Suppressor macrophage treated with lipopolysaccharide for 1 hour (primary cell): ENCODE measurements around the gene WWC1.
"Not testable (repeated sequence)": the region's sequence is repeated elsewhere in the genome, so short reads cannot be mapped to it uniquely, and the experiment has no call there.

Experiments used
- DNase-seq, 3 donors: peaks; one replicate each; pipeline ENCODE4 v3.0.0-alpha.2; 2020 to 2022

Gene WWC1

DNA sequence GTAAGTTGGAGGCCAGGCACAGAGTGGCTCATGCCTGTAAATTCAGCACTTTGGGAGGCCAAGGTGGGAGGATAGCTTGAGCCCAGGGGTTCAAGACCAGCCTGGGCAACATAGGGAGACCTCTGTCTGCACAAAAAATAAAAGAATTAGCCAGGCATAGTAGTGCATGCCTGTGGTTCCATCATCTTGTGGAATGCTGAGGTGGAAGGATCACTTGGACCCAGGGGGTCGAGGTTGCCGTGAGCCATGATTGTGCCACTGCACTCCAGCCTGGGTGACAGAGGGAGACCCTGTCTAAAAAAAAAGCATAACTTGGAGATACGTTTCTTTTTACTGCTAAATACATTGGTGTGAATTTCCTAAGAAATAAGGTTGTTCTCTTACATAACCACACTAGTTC is 19.1 kb downstream of the WWC1 start:
- not testable (repeated sequence) for DNase-seq

DNA sequence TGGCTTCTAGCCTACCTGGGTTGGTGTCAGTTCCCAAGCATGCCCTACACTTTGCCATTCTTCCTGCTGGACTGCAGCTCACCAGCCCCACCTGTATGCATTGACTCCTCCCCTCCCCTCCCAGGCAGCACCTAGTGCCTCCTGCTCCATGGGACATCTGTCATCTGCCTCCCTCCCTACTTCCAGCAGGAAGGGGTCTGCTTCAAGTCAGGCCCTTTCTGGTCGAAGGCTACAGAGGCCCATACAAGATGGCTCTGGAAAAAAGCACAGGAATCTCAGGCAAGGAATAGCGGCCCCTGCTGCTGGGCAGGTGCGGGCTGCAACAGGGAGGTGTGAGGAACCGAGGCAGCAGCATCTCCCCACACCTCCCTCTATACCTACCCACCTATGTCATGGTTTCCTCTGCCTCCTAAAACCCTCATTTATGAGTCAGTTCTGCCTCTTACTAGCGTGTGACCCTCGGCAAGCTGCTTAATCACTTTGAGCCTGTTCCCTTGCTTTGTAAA is 19.7 kb downstream of the WWC1 start:
- DNase-seq: no peak

DNA sequence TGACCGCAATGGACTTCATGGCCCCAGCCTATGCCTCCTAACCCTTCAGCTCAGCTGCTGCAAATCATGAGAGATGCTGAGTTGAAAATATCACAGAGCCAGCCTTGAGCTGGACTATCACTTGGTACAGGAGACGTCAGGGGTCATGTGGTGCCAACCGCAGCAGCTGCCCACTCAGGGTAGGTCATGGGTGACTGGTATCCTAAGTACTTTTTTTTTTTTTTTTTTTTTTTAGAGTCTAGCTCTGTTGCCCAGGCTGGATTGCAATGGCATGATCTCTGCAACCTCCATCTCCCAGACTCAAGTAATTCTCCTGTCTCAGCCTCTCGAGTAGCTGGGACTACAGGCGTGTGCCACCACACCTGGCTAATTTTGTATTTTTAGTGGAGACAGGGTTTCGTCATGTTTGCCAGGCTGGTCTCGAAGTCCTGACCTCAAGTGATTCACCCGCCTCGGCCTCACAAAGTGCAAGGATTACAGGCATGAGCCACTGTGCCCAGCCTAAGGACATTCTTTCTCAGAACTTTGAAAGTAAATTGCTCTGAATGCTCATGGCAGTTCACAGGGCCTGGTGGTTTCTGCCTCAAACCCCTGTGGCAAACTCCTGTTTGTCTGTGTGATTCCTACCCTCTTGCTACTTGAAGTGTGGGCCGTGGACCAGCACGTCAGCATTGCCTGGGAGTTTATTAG is 21.3 kb downstream of the WWC1 start:
- no peak for DNase-seq

DNA sequence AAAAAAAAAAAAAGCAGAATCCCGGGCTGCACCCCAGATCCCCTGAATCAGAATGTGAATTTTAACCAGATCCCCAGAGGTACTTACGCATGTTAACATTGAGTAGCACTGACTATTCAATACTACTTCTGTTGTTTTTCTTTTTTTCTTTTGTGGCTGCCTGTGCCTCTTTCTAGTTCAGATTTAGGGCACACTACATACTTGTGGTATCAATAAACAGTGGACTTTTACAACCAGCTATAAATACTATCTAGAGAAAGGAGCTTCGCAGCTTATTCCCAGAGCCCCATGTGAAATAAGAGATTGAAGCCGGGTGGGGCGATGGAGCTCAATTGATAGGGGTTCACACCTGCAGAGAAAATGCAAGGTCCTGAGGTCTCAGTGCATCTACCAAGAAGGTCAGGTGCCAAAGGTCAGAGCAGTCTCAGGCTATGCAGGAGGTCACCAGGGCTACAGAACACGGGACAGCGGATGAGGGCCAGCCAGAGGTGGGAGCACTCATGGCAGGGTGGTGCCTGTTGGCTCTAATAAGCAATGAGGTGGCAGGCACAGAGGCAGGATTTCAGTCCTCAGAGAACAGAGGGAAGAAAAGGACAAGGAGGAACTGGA is 22.3 kb downstream of the WWC1 start:
- DNase-seq: no peak

DNA sequence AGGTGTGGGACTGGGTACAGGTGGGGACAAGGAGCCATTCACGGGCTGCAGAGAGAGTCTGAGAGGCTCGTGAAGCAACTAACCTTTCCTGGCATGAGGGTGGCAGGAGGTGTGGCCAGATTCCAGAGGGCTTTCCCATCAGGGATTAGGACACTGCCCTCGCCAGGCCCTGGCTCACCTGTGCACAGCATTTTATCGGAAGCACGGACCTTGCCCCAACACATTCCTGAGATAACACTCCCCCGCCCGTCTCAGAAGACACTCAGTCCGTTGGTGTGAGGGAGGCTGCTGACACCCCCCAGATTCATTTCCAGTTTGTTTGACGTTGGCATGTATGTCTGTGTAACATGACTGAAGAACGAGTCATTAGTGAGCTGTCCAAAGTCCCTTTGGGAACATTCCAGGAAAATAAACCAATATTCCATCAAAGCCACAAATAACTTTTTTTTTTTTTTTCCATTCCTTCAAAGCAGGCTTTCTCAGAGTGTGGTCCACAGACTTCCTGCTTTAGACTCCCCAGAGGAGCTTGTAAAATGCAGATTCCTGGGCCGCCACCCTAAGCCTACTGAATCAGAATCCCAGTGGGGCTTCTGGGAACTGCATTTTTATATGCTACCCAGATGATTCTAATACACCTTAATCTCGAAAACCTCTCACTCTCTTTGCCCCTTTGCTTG is 23.4 kb downstream of the WWC1 start:
- peak in 1 of 3 donors; percentile 23 for DNase-seq

DNA sequence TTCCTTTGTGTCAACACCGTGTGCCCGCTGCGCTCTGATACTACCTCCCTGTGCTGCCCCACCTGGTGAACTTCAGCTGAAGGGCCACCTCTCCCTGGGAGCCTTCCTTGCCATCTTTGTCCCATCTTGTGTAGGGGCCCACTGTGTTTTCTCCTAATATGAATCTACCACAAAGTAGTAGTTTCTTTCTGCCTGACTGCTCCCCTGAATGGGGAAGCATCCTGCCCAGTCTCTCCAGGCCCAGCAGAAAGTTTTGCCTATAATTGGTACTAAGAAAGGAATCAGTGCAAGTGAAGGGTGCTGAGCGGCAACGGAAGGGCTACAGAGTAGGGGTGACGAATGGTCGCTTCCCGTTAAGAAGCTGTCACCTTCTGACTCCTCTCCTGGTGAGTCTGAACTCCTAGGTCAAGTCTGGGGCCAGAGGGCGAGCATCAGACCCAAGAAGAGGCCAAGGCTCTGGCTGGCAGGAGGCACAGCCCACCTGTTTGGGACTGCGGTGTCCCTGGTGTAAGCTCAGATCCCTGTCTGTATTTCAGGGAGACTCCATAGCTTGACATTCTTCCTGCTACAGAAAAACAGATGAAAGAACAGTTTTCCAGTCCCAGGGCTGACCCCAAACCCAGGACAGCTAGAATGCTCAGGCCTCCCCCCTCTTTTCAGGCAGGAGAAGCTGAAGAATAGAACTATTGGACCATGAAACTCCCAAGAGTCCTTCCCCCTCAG is 24.1 kb downstream of the WWC1 start:
- no peak for DNase-seq

DNA sequence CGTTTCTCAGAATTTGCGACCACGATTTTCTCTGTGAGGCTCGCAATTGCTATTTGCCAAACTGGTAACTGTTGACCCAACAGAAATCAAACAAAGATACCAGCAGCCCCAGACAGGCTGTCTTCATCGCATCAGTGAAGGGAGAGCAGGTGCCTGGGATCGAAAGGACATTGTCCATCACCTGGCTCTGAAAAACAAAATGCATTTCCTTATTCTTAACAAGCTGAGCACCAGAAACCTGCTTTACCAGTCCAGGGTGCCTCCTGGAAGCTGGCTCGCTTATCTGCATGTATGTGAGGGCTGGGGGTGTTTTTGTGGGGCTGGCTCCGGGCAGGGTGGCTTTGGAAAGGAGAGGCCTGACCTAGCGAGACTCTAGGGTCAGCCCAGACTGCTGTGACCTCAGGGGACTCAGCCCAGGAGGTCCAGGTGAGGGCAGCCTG is 24.7 kb downstream of the WWC1 start:
- DNase-seq: no peak

DNA sequence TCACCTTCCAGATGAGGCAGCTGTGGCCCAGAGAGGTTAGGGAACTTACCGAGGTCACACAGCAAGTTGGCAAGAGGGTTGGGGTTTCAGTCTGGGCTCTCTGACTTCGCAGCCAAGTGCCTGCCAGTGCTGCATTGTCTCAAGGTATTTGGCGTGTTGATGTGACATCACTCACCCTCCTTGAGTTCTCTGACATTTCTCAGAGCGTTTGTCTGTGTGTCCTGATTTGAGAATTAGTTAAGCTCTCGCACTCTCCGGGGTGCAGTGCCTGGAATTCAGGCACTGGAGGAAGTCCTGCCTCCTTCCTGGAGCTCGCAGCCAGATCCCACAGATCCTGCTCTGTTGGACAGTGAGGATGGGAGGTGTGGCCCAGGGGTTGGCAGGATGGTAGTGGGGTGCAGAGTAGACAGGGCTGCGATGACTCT is 25.7 kb downstream of the WWC1 start:
- no peak for DNase-seq

DNA sequence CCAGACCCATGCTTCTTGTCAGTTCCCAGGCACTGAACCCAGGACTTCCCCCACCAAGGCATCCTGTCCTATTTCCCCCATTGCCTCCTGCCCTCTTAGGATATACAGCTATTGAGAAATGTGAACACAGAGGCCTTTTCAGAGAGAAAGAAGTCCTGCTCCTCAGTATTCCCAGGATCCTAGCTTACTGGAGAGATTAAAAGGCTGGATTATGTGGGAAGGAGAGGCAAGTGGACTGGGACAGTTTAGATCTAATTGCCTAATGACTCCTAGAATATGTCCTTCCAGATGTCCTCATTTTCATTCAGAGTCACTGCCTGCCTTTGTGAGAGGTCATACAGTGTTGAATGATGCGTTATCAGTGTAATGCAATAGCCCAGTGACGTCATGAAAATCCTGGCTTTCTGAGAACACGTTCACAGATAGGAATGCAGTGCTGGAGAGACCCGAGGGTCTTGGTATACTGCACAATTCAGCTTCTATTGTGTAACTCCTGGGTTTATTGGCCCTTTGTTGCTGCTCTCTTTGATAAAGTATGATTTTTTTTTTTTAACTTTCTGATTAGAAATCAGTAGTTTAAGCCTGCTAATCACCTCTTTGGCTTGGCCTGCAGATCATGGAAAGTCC is 26.2 kb downstream of the WWC1 start:
- peak in 2 of 3 donors; percentile 22 to 33 for DNase-seq

DNA sequence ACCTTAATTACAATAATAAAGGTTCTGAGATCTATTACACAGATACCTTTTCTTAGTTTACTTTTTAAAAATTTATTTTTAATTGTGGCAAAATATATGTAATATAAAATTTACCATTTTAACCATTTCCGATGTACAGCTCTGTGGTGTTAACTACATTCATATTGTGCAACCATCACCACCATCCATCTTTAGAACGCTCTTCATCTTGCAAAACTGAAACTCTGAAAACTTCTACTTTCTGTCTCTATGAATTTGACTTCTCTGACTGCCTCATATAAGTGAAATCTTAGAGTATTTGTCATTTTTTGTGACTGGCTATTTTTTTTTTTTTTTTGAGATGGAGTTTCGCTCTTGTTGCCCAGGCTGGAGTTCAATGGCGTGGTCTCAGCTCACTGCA is 26.8 kb downstream of the WWC1 start:
- DNase-seq: peak in 2 of 3 donors; percentile 9 to 22

DNA sequence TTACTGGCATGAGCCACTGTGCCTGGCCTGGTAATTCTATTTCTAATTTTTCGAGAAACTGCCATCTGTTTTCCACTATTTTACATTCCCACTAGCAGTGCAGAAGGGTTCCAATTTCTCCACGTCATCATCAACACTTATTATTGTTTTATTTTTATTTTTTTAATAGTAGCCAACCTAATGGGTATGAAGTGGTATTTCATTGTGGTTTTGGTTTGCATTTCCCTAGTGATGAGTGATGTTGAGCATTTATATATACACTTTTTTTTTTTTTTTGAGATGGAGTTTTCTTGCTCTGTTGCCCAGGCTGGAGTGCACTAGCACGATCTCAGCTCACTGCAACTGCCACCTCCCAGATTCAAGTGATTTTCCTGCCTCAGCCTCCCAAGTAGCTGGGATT is 28.3 kb downstream of the WWC1 start:
- DNase-seq: no peak

DNA sequence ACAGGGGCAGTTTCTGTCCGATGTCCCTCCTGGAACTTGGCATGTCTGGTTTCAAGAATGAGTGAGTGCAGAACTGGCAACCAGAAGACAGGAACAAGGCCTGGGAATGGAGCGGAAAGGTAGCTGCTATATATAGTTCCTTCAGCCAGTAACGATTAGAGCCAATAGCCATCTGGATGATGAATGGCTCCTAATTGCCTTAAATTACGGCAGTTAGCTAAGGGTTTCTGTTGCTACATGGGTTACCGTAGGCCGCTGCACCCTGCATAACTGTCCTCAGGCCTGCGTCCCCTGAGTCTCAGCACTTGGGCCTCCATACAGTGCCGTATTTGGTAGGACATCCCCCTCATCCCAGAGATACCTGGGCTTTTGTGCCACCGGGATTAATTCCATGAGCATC is 29.4 kb downstream of the WWC1 start:
- DNase-seq: no peak

DNA sequence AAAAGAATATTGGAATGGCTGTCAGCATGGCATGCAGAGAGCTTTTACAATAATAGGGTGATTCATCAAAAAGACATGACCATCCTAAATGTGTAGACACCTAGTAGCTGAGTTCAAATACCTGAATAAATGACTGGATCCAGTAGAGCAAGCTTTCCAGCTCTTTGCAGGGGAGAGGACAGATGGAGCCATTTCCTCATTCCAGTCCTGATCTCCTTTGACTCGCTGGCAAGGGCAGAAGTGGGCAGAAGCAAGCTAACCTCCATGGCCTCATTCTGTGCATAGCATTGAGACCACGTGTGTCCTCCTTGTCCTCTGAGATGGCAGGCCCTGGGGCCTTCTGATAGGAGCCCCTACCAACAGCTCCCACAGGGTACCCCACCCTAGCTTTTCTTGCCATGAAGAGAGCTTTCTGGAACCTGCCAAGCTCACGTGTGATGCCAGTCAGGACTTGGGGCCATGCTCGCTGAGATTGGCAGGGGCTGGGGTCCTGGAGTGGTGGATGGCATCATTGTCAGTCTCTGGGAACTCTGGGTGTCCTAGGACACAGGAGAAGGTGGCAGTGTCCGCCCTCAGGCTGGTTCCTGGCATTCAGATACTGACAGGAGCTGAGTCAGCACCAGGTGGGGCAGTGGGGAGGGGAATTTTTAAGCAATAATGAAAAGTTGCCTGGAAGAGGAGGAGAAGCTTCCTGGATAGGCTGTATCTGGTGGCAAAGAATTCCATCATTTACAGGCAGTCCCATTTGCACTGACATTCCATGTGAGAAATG is 33.6 kb downstream of the WWC1 start:
- no peak for DNase-seq

DNA sequence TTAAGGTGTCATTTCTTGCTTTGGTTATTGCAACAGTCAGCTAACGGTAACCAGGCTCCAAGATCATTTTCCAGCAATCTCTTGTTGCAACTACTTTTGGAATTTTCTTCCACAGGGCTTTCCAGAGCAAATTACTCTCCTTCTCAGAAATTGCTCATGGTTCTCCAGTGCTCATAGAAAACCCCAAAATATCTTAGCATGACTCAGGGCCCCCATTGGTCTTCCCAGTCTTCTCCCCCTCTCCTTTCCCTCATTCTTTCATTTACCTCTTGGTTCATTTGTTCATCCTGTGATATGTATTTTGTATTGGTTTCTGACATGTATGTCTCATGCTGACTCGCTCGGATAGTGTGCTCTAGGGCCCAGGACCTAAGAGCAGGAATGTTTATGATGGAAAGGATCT is 35.6 kb downstream of the WWC1 start:
- DNase-seq: no peak

DNA sequence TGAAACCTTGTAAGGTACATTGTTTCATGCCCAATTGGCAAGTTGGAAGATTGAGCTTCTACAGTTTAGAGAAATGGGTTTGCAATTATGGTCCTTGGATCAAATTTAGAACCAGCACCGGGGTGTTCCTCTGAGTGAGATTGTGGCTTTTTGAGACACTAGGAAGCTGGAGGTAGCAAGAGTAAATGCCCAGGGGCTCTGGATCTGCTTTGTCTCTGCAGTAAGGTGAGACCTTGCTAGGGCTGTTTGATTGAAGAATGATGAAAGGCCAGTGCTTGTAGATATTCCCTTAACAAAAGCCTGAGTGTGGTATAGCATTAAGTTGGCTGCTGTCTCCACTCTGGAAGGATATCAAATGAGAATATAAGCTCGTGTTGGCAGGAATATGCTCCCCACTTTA is 36.0 kb downstream of the WWC1 start:
- DNase-seq: no peak

DNA sequence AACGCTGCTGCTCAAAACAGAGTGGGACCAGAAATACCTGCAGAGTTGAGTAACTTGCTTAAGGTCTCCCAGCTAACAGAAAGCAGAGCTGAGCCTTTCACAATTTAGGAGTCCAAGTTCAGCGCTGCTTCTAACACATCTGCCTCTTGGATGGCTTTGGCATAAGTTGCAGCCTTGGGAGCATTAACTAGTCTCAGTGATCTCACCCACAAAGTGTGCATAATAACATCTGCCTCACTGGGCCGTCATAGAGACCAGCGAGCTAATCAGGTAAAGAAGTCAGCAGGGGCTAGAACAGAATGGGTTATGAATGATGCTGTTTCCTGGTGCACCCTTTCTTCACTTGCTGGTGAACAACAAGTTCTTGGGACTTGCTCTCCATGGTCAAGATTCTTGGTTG is 36.5 kb downstream of the WWC1 start:
- no peak for DNase-seq

DNA sequence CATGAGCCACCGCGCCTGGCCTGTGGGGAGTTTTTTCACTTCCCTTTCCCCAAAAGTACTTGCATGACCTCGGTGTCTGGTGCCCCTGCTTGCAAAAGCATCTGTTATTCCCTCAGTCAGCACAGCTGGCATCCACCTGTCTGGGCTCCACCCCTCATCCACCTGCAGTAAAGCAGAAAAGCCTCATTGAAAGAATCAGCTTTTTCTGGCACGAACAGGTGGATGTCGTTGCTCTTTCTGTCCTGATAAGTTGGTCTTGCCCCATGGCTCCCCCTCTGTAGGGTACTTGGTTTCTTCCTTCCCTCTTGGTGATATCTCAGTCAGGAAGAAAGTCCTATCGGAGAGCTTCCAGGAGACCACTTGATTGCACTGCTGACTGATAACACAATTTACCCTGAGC is 37.4 kb downstream of the WWC1 start:
- peak; percentile 14 to 32 (median 27) for DNase-seq

DNA sequence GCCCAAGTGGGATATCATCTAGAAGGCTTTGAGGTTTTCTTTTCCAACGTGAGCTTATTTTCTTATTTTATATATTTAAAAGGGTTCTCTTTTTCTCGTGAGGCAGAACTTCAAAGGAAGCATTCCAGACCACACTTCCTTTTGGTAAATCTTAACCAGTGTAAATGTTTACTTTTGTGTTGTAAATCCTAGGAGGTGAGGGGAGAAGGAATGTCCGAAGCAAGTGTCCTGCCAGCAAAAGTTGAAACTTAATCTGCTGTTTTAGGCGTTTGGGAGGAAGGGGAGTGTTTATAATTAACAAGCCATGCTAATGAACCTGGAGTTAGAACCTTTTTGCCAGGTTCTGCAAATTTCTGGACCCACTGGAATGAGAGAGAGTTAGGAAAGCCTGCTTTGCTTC is 37.9 kb downstream of the WWC1 start:
- DNase-seq: no peak

DNA sequence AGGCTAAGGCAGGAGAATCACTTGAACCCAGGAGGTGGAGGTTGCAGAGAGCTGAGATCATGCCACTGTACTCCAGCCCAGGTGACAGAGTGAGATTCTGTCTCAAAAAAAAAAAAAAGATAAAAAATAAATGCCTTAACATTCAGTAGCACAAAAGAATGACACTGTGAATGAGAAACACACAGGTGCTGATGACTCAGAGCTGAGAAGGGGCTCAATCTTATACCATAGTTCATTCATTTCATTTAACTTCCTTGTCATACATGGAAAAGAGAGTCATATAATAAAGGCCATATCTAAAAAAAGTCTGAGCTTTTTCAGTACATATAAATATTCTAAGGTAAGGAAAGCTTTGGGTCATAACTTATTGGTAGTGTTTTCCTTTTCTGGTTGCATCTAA is 40.6 kb downstream of the WWC1 start:
- DNase-seq: no peak

DNA sequence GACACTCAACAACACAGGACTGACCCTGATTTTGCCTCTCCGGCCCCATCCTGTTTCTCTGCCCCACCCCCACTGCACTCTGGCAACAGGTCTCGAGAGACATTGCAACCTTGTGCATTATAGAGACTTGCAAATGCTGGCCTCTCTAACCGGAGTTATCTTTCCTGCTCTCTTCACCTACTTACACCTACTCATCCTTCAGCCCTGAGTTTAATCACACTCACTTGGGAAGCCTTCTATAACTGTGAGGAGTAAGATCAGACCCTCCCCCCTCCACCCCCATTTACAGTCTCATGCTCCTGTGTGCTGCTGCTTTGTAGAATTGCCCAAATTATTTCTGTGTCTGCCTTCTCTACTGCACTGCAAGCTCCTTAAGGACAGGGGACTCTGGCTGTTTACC is 42.8 kb downstream of the WWC1 start:
- no peak for DNase-seq

DNA sequence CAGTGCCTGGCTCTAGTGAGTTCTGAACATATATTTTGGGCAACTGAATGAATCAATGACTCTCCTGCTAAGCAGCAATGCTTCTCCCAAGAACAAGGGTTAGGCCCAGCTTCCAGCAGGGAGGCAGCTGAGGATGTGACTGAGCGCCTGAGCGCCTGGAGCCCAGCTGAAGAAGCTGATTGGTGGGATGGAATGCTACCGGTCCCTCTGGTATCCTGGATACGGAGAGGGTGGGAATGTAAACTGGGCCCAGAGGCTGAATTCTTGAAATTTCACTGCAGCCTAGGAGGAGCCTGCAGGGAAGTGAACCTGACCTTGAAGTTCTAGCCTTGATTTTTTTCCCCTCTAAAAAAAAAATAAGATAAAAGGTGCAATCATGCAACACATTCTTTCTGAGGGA is 43.2 kb downstream of the WWC1 start:
- DNase-seq: no peak

DNA sequence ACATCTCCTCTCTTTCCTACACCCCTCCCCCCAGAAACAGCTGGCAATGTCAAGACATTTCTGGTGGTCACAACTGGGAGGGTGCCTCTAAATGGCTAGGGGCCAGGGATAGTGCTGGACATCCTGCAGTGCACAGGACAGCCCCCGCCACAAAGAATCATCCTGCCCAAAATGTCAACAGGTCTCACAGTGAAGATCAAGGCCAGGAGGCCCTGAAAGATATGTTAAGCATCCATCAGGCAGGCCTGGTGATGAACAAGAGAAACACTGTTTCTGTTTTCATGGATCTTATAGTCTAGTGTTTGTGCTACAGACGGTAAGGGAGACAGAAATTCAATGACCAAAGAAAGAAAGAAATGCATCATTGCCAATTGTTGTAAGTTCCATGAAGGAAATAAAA is 45.9 kb downstream of the WWC1 start:
- no peak for DNase-seq
